Measurements from ENCODE around the gene UBTD1.

UBTD1 gene

GRCh38 chr10:97498841-97499560 is at the start of gene UBTD1:
Gene UBTD1, plus strand, starts transcription at chr10:97498924. Its CDS starts 280 bp downstream, at chr10:97499204.
- H3K36me3 ChIP-seq (ENCODE audit: insufficient read depth, low read length) = no peaks in the 10 kb centered on the region
- H3K4me1 ChIP-seq (ENCODE audit: insufficient read depth, low read length) = peaks cover 24% of the 10 kb centered on the region
- peak within 1 kb of the TSS; percentile 75 for H2AFZ ChIP-seq (ENCODE audit: low read depth, low read length)
- H3K9me3 ChIP-seq (ENCODE audit: low read length) = no peaks in the 10 kb centered on the region
- peaks cover 4% of the 10 kb centered on the region for H3K27me3 ChIP-seq (ENCODE audit: insufficient read depth, low read length)
- H3K4me3 ChIP-seq (ENCODE audit: low read length) = peak within 1 kb of the TSS; percentile 81

- peaks cover 14% of the 10 kb centered on the region for H3K4me1 ChIP-seq (ENCODE audit: insufficient read depth, low read length)
- H3K9me3 ChIP-seq (ENCODE audit: low read length) = no peaks in the 10 kb centered on the region
- no peaks in the 10 kb centered on the region for H3K27me3 ChIP-seq (ENCODE audit: insufficient read depth, low read length)
- no peak overlapping the region for H2AFZ ChIP-seq (ENCODE audit: low read depth, low read length)
- no peak overlapping the region for H3K4me3 ChIP-seq (ENCODE audit: low read length)
- H3K36me3 ChIP-seq (ENCODE audit: insufficient read depth, low read length) = peaks cover 46% of the 10 kb centered on the region
Observed at GRCh38 chr10:97450828-97451227, 47.9 kb upstream of the UBTD1 start.

- Histone ChIP-seq H3K27me3 (ENCODE audit: insufficient read depth, low read length) (no peaks in the 10 kb centered on the region), H3K4me3 (ENCODE audit: low read length) (no peak overlapping the region), H2AFZ (ENCODE audit: low read depth, low read length) (no peak overlapping the region), H3K4me1 (ENCODE audit: insufficient read depth, low read length) (peaks cover 14% of the 10 kb centered on the region), H3K36me3 (ENCODE audit: insufficient read depth, low read length) (peaks cover 54% of the 10 kb centered on the region), H3K9me3 (ENCODE audit: low read length) (no peaks in the 10 kb centered on the region)
Observed at GRCh38 chr10:97451605-97452004, 47.1 kb upstream of the UBTD1 start.

- H2AFZ ChIP-seq (ENCODE audit: low read depth, low read length) = no peak overlapping the region
- no peaks in the 10 kb centered on the region for H3K27me3 ChIP-seq (ENCODE audit: insufficient read depth, low read length)
- H3K4me3 ChIP-seq (ENCODE audit: low read length) = no peak overlapping the region
- H3K4me1 ChIP-seq (ENCODE audit: insufficient read depth, low read length) = peaks cover 9% of the 10 kb centered on the region
- peaks cover 61% of the 10 kb centered on the region for H3K36me3 ChIP-seq (ENCODE audit: insufficient read depth, low read length)
- H3K9me3 ChIP-seq (ENCODE audit: low read length) = no peaks in the 10 kb centered on the region
Observed at GRCh38 chr10:97452352-97452751, 46.4 kb upstream of the UBTD1 start.

GRCh38 chr10:97454330-97455036 is 44.2 kb upstream of the UBTD1 start:
- peaks cover 9% of the 10 kb centered on the region for H3K4me1 ChIP-seq (ENCODE audit: insufficient read depth, low read length)
- peaks cover 80% of the 10 kb centered on the region for H3K36me3 ChIP-seq (ENCODE audit: insufficient read depth, low read length)
- no peaks in the 10 kb centered on the region for H3K9me3 ChIP-seq (ENCODE audit: low read length)
- no peak overlapping the region for H3K4me3 ChIP-seq (ENCODE audit: low read length)
- no peak overlapping the region for H2AFZ ChIP-seq (ENCODE audit: low read depth, low read length)
- no peaks in the 10 kb centered on the region for H3K27me3 ChIP-seq (ENCODE audit: insufficient read depth, low read length)

- Histone ChIP-seq H3K4me3 (ENCODE audit: low read length) (no peak overlapping the region), H3K27me3 (ENCODE audit: insufficient read depth, low read length) (no peaks in the 10 kb centered on the region), H3K4me1 (ENCODE audit: insufficient read depth, low read length) (no peaks in the 10 kb centered on the region), H3K9me3 (ENCODE audit: low read length) (no peaks in the 10 kb centered on the region), H3K36me3 (ENCODE audit: insufficient read depth, low read length) (peaks cover 93% of the 10 kb centered on the region), H2AFZ (ENCODE audit: low read depth, low read length) (no peak overlapping the region)
Observed at GRCh38 chr10:97456034-97456685, 42.6 kb upstream of the UBTD1 start.

GRCh38 chr10:97456686-97457065 is 42.0 kb upstream of the UBTD1 start:
- H3K9me3 ChIP-seq (ENCODE audit: low read length) = no peaks in the 10 kb centered on the region
- H3K27me3 ChIP-seq (ENCODE audit: insufficient read depth, low read length) = no peaks in the 10 kb centered on the region
- no peaks in the 10 kb centered on the region for H3K4me1 ChIP-seq (ENCODE audit: insufficient read depth, low read length)
- H3K4me3 ChIP-seq (ENCODE audit: low read length) = no peak overlapping the region
- peaks cover 95% of the 10 kb centered on the region for H3K36me3 ChIP-seq (ENCODE audit: insufficient read depth, low read length)
- no peak overlapping the region for H2AFZ ChIP-seq (ENCODE audit: low read depth, low read length)

- Histone ChIP-seq H2AFZ (ENCODE audit: low read depth, low read length) (no peak overlapping the region), H3K4me1 (ENCODE audit: insufficient read depth, low read length) (no peaks in the 10 kb centered on the region), H3K36me3 (ENCODE audit: insufficient read depth, low read length) (peaks cover 89% of the 10 kb centered on the region), H3K27me3 (ENCODE audit: insufficient read depth, low read length) (no peaks in the 10 kb centered on the region), H3K4me3 (ENCODE audit: low read length) (no peak overlapping the region), H3K9me3 (ENCODE audit: low read length) (no peaks in the 10 kb centered on the region)
Observed at GRCh38 chr10:97459111-97459510, 39.6 kb upstream of the UBTD1 start.

GRCh38 chr10:97459933-97460332 is 38.8 kb upstream of the UBTD1 start:
- H3K9me3 ChIP-seq (ENCODE audit: low read length) = no peaks in the 10 kb centered on the region
- no peaks in the 10 kb centered on the region for H3K4me1 ChIP-seq (ENCODE audit: insufficient read depth, low read length)
- no peak overlapping the region for H2AFZ ChIP-seq (ENCODE audit: low read depth, low read length)
- H3K36me3 ChIP-seq (ENCODE audit: insufficient read depth, low read length) = peaks cover 87% of the 10 kb centered on the region
- no peaks in the 10 kb centered on the region for H3K27me3 ChIP-seq (ENCODE audit: insufficient read depth, low read length)
- no peak overlapping the region for H3K4me3 ChIP-seq (ENCODE audit: low read length)

GRCh38 chr10:97462309-97462708 is 36.4 kb upstream of the UBTD1 start:
- H3K36me3 ChIP-seq (ENCODE audit: insufficient read depth, low read length) = peaks cover 81% of the 10 kb centered on the region
- H3K4me1 ChIP-seq (ENCODE audit: insufficient read depth, low read length) = no peaks in the 10 kb centered on the region
- H3K4me3 ChIP-seq (ENCODE audit: low read length) = no peak overlapping the region
- no peak overlapping the region for H2AFZ ChIP-seq (ENCODE audit: low read depth, low read length)
- H3K27me3 ChIP-seq (ENCODE audit: insufficient read depth, low read length) = no peaks in the 10 kb centered on the region
- H3K9me3 ChIP-seq (ENCODE audit: low read length) = no peaks in the 10 kb centered on the region

- Histone ChIP-seq H2AFZ (ENCODE audit: low read depth, low read length) (no peak overlapping the region), H3K36me3 (ENCODE audit: insufficient read depth, low read length) (peaks cover 79% of the 10 kb centered on the region), H3K27me3 (ENCODE audit: insufficient read depth, low read length) (no peaks in the 10 kb centered on the region)
Observed at GRCh38 chr10:97463363-97464132, 35.2 kb upstream of the UBTD1 start.

GRCh38 chr10:97464226-97464625 is 34.5 kb upstream of the UBTD1 start:
- Histone ChIP-seq H3K27me3 (ENCODE audit: insufficient read depth, low read length) (no peaks in the 10 kb centered on the region), H3K36me3 (ENCODE audit: insufficient read depth, low read length) (peaks cover 78% of the 10 kb centered on the region), H3K4me1 (ENCODE audit: insufficient read depth, low read length) (no peaks in the 10 kb centered on the region)

More at GRCh38 chr10:97463363-97464132, 35.2 kb upstream of the UBTD1 start:
- Histone ChIP-seq H3K9me3 (ENCODE audit: low read length) (no peaks in the 10 kb centered on the region), H3K4me1 (ENCODE audit: insufficient read depth, low read length) (no peaks in the 10 kb centered on the region), H3K4me3 (ENCODE audit: low read length) (no peak overlapping the region)

GRCh38 chr10:97465982-97466381 is 32.7 kb upstream of the UBTD1 start:
- Histone ChIP-seq H3K27me3 (ENCODE audit: insufficient read depth, low read length) (no peaks in the 10 kb centered on the region), H3K4me1 (ENCODE audit: insufficient read depth, low read length) (no peaks in the 10 kb centered on the region), H3K36me3 (ENCODE audit: insufficient read depth, low read length) (peaks cover 79% of the 10 kb centered on the region), H3K9me3 (ENCODE audit: low read length) (no peaks in the 10 kb centered on the region), H3K4me3 (ENCODE audit: low read length) (no peak overlapping the region), H2AFZ (ENCODE audit: low read depth, low read length) (no peak overlapping the region)

More at GRCh38 chr10:97464226-97464625, 34.5 kb upstream of the UBTD1 start:
- Histone ChIP-seq H3K4me3 (ENCODE audit: low read length) (no peak overlapping the region), H3K9me3 (ENCODE audit: low read length) (no peaks in the 10 kb centered on the region), H2AFZ (ENCODE audit: low read depth, low read length) (no peak overlapping the region)
